GM21723 (cell line): ENCODE measurements around the gene FAM217A.

ENCODE experiments used
- ATAC-seq: cut with Tn5 transposase; IDR thresholded peaks from one replicate; pipeline ENCODE4 v1.9.1; 2021; ENCODE audit warnings: mild to moderate bottlenecking, moderate library complexity; ENCODE audit not compliant: unreplicated experiment

The FAM217A gene

GRCh38 chr6:4023240-4023639 lies 55.7 kb downstream of the FAM217A start:
- ATAC-seq: no peak

- peak; percentile 10 for ATAC-seq
These were observed 56.9 kb downstream of the FAM217A start for GRCh38 chr6:4021854-4022695.

DNA sequence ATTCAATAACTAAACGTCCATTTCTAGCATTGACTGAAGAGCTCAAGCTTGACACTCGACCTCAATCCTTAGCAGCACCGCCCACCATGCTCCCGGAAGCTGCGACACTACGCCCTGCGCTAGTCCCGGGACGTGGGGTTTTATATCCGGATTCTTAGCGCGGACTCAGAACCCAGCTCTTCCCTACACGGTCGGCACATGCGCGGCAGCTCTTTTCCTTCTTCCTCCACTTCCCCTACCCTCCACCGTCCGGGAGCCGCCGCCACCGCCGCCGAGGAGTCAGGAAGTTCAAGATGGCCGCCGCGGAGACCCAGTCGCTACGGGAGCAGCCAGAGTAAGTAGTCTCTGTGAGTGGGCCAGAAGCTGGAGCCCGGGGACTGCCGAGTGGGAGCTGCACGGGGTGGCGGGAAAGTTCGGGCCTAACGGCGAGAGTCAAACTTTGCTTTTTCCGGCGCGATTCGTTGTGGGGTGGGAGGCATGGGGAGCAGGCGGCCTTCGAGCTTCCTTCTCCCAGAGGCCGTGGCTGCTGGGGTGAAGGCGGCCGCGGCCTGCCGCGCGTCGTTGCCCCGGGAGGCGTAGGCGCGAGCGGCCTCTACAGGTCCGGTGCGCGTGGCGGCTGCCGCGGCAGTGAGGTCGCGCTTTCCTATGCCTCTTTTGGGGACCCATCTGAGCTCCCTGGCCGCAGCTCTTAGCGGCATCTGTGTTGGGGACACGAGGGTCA lies 57.6 kb downstream of the FAM217A start:
- ATAC-seq: peak; percentile 58

DNA sequence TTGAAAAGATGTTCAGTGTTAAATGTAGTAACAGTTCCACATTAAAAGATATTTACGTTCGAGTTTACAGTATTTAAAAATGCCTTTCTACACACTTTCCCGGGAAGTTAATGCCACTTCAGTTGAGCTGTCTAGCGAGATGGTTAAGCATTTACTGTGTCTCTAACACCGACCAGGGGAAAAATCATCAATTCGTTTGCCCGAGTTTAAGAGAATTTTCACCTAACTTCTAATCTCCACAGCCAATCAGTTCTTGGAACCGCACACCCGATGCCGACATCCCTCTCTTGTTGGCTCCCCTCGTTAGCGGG lies 58.2 kb downstream of the FAM217A start:
- no peak for ATAC-seq

- peak; percentile 4 for ATAC-seq
These were observed 60.1 kb downstream of the FAM217A start for GRCh38 chr6:4018924-4019236.
